Testis (tissue), 3 donors: ENCODE data around the gene SND1. TPM values are rescaled to one million over a fixed set of nuclear protein-coding genes. Genes with fewer than 3 reads are reported as not detected.

Experiments used
- DNase-seq: peaks from one replicate; pipeline ENCODE4 v3.0.0-alpha.2; 2019
- H3K27ac ChIP-seq, 2 donors: fragments of 200-600 bp; sonication (generic); one replicate each; pipeline ENCODE4 v1.5.1; 2019
- H3K27me3 ChIP-seq: fragments of 200-600 bp; sonication (generic); one replicate; pipeline ENCODE4 v1.5.1; 2019
- H3K36me3 ChIP-seq: fragments of 200-600 bp; sonication (generic); one replicate; pipeline ENCODE4 v1.5.1; 2017; ENCODE audit warnings: low read depth; ENCODE audit errors: missing control alignments
- H3K4me1 ChIP-seq: fragments of 200-600 bp; sonication (generic); one replicate; pipeline ENCODE4 v1.5.1; 2019
- H3K4me3 ChIP-seq, 2 donors: fragments of 200-600 bp; sonication (generic); one replicate each; pipeline ENCODE4 v1.5.1; 2017 to 2019
- H3K9me3 ChIP-seq: fragments of 200-600 bp; sonication (generic); one replicate; pipeline ENCODE4 v1.5.1; 2017
- POLR2A ChIP-seq: fragments of 450-650 bp; IDR thresholded peaks from one replicate; pipeline ENCODE4 v1.6.1; 2017; ENCODE audit warnings: antibody characterized with exemption, mild to moderate bottlenecking, moderate library complexity
- WGBS, 2 donors: methylation state at CpG; one replicate each; pipeline ENCODE4 v1.1.5; 2018; 5-methylcytosine and 5-hydroxymethylcytosine counted together
- intact Hi-C: fragments of 100-400 bp; cut with DNase I; formaldehyde crosslinking; loops from one replicate; pipeline ENCODE4 v1.15.1; 2023; ENCODE audit warnings: low total_unique reads
- polyA plus RNA-seq: library from polyadenylated mRNA; stranded (reverse); fragments of 350-450 nt; fragmentation: Illumina TruSeq; extraction: RNeasy Lipid Tissue Mini Kit (QIAGEN cat#74804); gene quantifications from one replicate; pipeline ENCODE4 v1.2.3, GENCODE V29; 2014; ENCODE audit warnings: low read depth, low replicate concordance; ENCODE audit not compliant: insufficient read depth
- total RNA-seq, 2 donors: library from RNA; depleted of rRNA; stranded (reverse); fragments of >200 nt; gene quantifications; one replicate each; pipeline ENCODE4 v1.2.3, GENCODE V29; 2016
- TF ChIP-seq, protein P1 (sequence below), 3 experiments: fragments of 450-650 bp in 2 of 3; fragments of 200-600 bp in 1 of 3; sonication (generic) in 1 of 3; IDR thresholded peaks; one replicate each; pipeline ENCODE4 v1.5.1; 2016 to 2019; ENCODE audit warnings: antibody characterized with exemption in 3 of 3, mild to moderate bottlenecking in 2 of 3, moderate library complexity in 1 of 3

The SND1 gene
- total and polyA plus RNA-seq, 3 donors from 2014 or later, result 132 to 207 (median 179) TPM

DNA sequence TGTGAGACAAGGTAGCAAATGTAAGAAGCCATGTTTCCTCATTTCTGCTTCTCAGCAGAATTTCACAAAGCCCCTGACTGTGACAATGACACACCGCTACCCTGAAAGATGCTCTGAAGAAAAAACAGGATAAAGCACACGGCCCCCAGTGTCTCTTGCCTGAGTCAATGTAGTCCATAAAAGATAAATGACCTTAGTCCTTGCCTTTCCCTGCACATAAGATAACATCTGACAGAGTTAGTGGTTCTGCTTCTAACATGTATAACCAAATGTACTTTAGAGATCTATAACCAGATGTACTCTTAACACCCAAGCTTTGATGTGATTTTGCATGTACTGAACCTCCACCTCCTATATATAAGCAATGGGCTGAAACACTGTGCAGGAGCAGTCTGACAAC, 3.0 kb upstream of the SND1 start:
- 67 to 70% methylated on average over 2 of the region's 2 CpGs for WGBS, 2 donors
- Histone ChIP-seq H3K27me3 (no peaks in the 10 kb centered on the region), H3K27ac (peak overlapping the region; percentile 41 to 46), H3K36me3 (no peaks in the 10 kb centered on the region), H3K9me3 (no peaks in the 10 kb centered on the region), H3K4me1 (peaks cover 20% of the 10 kb centered on the region), H3K4me3 (no peak overlapping the region)
- intact Hi-C loops, result no loop called here
- TF ChIP-seq, protein P1, sequence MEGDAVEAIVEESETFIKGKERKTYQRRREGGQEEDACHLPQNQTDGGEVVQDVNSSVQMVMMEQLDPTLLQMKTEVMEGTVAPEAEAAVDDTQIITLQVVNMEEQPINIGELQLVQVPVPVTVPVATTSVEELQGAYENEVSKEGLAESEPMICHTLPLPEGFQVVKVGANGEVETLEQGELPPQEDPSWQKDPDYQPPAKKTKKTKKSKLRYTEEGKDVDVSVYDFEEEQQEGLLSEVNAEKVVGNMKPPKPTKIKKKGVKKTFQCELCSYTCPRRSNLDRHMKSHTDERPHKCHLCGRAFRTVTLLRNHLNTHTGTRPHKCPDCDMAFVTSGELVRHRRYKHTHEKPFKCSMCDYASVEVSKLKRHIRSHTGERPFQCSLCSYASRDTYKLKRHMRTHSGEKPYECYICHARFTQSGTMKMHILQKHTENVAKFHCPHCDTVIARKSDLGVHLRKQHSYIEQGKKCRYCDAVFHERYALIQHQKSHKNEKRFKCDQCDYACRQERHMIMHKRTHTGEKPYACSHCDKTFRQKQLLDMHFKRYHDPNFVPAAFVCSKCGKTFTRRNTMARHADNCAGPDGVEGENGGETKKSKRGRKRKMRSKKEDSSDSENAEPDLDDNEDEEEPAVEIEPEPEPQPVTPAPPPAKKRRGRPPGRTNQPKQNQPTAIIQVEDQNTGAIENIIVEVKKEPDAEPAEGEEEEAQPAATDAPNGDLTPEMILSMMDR (IDR thresholded peaks at IDR 0.05), result no peak
- TF ChIP-seq POLR2A, result no peak
- no peak for DNase-seq

DNA sequence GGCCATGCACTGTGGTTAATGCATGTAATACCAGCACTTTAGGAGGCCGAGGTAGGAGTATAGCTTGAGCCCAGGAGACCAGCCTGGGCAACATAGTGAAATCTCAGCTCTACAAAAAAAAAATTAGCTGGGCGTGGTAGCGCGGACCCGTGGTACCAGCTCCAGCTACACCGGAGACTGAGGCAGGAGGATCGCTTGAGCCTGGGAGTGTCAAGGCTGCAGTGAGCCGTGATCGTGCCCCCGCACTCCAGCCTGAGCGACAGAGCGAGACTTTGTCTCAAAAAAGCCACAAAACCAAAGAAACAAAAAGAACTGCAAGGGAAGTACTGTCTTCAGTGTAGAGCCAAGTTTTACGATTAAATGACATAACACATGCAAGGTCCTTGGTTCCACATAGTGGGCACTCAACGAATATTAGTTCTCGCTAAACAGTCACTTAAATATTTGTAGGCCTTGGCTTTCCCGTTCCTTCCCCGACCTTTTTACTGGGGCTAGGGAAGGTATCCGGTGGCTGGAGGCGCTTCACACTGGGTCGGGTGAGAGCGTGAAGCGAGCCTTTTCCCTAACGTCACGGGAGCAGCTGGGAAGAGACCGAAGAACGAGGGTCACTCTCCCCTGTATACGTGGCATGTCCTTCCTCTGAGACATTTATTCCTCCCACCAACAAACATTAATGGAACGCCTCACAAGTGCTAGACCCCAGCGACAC, 993 bp upstream of the SND1 start:
- WGBS, 2 donors, result 38 to 39% methylated on average over 28 to 29 of the region's 29 CpGs
- no peak for DNase-seq
- H3K4me3 ChIP-seq, result peak overlapping the region; percentile 78 to 87
- H3K27ac ChIP-seq, result peak overlapping the region; percentile 91 to 92
- peaks cover 30% of the 10 kb centered on the region for H3K4me1 ChIP-seq
- intact Hi-C loops, result no loop called here
- H3K27me3 ChIP-seq, result no peaks in the 10 kb centered on the region
- H3K36me3 ChIP-seq, result no peaks in the 10 kb centered on the region
- no peaks in the 10 kb centered on the region for H3K9me3 ChIP-seq
- TF ChIP-seq POLR2A, result no peak
- TF ChIP-seq, protein P1 (IDR thresholded peaks at IDR 0.05), result no peak

DNA sequence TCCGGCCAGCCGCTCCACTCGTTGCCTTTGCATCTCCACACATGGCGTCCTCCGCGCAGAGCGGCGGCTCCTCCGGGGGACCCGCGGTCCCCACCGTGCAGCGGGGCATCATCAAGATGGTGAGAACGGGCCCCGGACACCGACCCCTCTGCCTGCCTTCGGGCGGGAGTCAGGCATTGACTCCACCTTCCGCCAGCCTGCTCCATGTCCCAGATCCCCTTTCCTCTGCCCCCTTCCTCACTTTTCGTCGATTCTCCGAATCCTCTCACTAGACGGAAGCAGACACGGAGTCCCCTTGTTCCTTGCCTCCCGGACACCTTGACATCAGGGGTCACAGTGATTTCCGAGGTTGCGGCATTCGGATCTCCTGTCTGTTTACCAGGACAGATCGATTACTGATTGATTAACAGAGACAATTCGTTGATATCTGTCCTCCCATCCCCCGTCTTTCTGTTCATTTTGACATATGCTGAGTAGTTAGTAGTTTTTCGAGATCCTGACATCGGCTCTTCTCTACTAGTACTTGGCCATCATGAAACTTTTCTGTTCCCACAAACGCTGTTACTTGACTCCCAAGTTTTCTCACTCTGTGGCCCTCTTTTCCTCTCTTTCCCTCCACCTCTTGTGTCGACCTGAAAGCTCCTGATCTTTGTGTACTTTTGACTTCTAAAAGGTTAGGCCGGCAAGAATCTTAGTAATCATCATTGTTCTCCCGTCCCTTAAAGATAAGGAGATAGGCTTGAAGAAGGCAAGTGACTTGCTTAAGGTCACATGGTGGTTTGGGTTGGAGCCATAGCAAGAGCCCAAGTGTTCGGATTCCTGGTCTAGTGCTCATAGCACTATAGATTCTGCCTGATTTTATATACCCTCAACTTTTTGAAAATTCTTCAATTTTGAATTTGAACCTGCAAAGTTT, 597 bp downstream of the SND1 start:
- H3K27me3 ChIP-seq, result no peaks in the 10 kb centered on the region
- H3K9me3 ChIP-seq, result no peaks in the 10 kb centered on the region
- peak overlapping the region; percentile 91 to 92 for H3K27ac ChIP-seq
- H3K36me3 ChIP-seq, result no peaks in the 10 kb centered on the region
- peaks cover 30% of the 10 kb centered on the region for H3K4me1 ChIP-seq
- 1 to 2% methylated on average over 32 to 38 of the region's 38 CpGs for WGBS, 2 donors
- DNase-seq, result no peak
- H3K4me3 ChIP-seq, result peak overlapping the region; percentile 78 to 87
- TF ChIP-seq, protein P1 (IDR thresholded peaks at IDR 0.05), result no peak
- no peak for TF ChIP-seq POLR2A
- intact Hi-C loops, result no loop called here

DNA sequence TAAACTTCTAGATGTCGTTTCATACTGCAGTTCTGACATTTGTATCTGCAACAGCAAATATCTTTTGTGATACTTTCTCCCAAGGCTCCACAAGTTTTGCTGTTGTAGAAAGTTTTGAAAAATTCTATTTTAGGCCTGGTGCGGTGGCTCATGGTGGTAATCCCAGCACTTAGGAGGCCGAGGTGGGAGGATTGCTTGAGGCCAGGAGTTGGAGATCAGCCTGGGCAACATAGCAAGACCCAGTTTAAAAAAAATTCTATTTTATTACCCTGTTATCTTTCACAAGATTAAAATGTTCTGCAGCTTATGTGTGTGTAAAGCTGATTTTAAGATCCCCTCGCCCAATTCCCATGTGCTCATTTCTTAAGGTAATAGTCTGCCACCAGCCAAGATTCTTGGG, 1.4 kb downstream of the SND1 start:
- intact Hi-C loops, result no loop called here
- no peak overlapping the region for H3K27ac ChIP-seq
- peaks cover 30% of the 10 kb centered on the region for H3K4me1 ChIP-seq
- no peaks in the 10 kb centered on the region for H3K9me3 ChIP-seq
- peak overlapping the region in 1 of 2 donors; percentile 78 for H3K4me3 ChIP-seq
- no peaks in the 10 kb centered on the region for H3K36me3 ChIP-seq
- WGBS, 2 donors, result 79% methylated on average over 4 of the region's 4 CpGs
- DNase-seq, result no peak
- TF ChIP-seq POLR2A, result no peak
- TF ChIP-seq, protein P1 (IDR thresholded peaks at IDR 0.05), result no peak
- H3K27me3 ChIP-seq, result no peaks in the 10 kb centered on the region
